Non-pigmented ciliary epithelial cell (primary cell): ENCODE data around the gene CCDC88B.
"Not testable (repeated sequence)": the region's sequence is repeated elsewhere in the genome, so short reads cannot be mapped to it uniquely, and the experiment has no call there.

Experiments
- DNase-seq: peaks from one replicate; pipeline ENCODE4 v3.0.0-alpha.2; 2010; ENCODE audit warnings: low read depth

CCDC88B gene

DNA sequence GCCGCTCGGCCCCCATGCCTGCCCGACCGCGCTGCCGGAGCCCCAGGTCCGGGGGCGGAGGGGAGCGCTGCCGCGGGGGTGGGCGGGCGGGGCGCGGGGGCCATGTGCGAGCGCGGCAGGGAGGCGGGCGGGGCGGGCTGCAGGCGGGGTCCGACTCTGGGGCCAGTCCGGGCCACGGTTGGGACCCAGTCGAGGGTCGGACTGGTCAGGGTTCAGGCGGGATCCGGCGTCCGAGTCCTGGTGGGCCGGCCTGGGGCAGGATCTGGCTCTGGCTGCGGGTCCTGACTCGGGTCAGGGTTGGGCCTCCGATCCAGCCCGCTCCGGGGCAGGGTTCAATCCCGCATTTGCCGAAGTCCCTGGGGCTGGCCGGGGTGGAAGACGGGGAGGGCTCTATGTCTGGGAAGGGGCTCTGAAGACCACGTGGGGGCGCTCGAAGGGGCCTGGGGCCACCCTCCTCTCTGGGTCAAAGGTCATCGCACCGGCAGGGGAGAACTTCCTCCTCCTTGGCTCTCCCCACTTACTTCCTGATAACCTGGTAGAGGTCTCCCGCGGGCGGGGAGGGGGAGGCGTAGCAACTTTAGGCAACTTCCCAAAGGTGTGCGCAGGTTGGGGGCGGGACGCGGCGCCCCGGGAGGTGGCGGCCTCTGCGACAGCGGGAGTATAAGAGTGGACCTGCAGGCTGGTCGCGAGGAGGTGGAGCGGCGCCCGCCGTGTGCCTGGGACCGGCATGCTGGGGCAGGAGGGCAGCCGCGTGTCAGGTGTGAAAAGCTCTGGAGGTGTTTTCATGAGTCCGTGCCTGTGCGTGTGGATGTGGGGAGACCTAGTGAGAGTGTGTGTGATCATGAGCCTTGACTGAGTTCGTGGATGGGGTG, 34.1 kb upstream of the CCDC88B start:
- DNase-seq = no peak

DNA sequence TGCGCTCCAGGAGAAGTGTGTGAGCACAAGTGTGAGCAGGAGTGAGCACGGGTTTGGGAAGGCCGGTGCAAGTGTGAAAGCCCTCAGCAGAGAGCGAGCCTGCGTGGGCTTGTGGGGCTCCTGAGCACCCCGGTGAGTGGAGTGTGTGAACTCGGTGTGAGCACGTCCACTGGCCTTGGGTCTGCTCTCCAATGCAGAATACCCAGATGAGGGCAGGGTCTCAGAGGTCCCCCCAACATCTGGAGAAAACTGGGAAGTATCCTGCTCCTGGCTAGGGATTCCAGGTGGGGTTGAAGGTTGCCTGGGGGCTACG, 33.5 kb upstream of the CCDC88B start:
- no peak for DNase-seq

DNA sequence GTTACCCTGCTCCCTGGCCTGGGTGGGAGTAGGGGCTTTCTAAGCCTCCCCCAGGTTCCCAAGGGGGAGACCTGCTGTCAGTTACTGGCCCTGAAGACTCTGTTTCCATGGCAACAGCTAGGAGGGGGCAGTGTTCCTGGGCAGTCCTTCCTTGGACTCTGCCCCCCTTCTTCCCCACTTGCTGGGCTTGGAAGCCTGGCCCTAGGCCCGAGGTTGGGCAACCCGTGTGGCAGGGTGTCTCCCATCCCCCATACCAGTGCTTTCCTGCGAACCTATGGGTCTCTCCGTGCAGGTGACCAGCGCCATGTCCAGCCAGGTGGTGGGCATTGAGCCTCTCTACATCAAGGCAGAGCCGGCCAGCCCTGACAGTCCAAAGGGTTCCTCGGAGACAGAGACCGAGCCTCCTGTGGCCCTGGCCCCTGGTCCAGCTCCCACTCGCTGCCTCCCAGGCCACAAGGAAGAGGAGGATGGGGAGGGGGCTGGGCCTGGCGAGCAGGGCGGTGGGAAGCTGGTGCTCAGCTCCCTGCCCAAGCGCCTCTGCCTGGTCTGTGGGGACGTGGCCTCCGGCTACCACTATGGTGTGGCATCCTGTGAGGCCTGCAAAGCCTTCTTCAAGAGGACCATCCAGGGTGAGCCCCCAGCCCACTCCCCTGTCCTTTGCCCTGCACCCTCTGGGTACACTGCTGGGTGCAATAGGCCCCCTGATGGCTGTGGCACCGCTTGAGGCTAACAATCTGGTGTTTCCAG, 33.0 kb upstream of the CCDC88B start:
- DNase-seq = no peak

DNA sequence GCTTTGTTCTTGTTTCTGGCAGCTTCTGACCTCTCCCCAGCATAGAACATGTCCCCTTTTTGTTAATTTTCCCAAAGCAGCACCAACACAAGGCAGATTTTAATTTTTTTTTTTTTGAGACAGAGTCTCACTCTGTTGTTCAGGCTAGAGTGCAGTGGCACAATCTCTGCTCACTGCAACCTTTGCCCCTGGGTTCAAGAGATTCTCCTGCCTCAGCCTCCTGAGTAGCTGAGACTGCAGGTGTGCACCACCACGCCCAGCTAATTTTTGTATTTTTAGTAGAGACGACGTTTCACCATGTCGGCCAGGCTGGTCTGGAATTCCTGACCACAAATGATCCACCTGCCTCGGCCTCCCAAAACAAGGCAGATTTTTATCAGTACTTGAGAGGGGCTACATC, 32.2 kb upstream of the CCDC88B start:
- DNase-seq = not testable (repeated sequence)

DNA sequence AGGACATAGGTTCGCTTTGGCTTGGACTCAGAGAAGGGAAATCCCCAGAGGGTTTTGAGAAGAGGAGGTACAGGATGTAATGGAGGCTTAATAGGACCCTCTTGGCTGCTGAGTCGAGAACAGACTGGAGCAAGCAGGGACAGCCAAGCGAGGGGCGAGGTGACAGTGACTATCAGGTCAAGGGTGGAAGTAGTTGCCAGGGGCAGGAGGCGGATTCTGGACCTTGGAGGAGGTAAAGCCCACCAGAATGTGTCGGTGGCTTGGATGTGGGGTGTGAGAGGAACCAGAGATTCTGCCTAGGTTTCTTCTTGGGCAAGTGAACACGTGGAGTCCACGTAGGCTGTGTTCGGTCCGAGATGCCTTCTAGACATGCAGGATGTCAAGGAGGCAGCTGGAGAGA, 27.1 kb upstream of the CCDC88B start:
- DNase-seq = no peak

DNA sequence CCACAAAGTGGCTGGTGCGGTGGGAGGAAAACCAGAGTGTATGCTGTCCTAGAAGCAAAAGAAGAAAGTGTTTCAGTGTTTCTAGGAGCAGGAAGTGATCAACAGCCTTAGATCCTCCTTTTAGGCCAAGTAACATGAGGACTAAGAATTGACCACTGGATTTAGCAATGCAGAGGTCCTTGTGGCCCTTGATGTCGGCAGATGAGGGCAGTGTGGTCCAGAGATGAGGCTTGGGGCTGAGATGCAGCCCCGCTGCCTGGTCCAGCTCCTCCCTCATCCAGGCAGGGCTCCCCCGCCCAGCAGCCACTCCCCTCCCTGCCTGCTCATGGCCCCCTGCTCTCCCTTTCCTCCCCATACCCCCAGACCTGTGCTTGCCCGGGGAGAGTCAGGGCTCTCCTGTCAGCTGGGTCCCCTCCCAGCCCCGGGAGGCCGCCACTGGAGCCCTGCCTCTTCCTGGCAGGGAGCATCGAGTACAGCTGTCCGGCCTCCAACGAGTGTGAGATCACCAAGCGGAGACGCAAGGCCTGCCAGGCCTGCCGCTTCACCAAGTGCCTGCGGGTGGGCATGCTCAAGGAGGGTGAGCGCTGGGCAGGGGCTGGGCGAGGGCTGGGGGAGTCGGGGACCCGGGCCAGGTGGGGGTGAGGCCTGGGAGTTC, 26.4 kb upstream of the CCDC88B start:
- DNase-seq = no peak

DNA sequence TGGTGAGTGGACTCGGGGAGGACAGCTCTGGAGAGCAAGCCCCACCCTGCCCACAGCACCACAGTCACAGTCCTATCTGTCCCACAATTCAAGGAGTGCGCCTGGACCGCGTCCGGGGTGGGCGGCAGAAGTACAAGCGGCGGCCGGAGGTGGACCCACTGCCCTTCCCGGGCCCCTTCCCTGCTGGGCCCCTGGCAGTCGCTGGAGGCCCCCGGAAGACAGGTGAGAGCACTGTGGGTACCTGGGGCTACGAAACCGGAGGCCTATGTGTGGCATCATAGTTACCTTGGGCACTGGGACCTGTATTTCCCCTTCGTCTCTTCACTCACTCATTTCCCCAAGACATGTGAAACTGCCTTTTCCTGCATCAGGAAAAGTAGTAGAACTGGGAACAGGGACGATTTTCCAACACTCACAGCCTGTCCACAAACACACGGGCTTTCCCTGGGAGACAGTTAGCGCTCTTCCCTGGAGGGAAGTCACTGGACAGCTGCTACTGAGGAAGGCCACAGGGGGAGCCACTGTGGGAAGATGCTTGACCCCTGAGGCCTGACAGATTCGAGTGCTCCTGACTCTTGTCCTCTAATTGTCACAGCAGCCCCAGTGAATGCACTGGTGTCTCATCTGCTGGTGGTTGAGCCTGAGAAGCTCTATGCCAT, 25.7 kb upstream of the CCDC88B start:
- no peak for DNase-seq

DNA sequence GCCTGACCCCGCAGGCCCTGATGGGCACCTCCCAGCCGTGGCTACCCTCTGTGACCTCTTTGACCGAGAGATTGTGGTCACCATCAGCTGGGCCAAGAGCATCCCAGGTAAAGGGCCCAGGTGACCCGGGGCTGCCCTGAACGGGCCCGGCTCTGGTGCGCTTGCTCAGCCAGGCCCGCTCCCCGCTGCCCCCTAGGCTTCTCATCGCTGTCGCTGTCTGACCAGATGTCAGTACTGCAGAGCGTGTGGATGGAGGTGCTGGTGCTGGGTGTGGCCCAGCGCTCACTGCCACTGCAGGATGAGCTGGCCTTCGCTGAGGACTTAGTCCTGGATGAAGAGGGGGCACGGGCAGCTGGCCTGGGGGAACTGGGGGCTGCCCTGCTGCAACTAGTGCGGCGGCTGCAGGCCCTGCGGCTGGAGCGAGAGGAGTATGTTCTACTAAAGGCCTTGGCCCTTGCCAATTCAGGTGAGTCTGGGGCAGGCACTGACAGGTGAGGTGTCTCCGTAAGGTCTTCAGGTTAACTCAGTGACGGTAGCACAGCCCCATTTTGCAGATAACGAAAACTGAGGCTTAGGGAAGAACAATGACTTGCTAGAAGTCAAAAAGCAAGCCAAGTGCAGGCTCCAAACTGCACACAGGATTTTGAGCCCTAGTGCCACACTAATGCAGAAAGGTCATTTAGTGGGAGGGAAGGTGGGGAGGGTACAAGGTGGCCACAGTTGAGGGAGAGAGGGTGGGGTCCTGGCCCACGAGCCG, 25.0 kb upstream of the CCDC88B start:
- no peak for DNase-seq

DNA sequence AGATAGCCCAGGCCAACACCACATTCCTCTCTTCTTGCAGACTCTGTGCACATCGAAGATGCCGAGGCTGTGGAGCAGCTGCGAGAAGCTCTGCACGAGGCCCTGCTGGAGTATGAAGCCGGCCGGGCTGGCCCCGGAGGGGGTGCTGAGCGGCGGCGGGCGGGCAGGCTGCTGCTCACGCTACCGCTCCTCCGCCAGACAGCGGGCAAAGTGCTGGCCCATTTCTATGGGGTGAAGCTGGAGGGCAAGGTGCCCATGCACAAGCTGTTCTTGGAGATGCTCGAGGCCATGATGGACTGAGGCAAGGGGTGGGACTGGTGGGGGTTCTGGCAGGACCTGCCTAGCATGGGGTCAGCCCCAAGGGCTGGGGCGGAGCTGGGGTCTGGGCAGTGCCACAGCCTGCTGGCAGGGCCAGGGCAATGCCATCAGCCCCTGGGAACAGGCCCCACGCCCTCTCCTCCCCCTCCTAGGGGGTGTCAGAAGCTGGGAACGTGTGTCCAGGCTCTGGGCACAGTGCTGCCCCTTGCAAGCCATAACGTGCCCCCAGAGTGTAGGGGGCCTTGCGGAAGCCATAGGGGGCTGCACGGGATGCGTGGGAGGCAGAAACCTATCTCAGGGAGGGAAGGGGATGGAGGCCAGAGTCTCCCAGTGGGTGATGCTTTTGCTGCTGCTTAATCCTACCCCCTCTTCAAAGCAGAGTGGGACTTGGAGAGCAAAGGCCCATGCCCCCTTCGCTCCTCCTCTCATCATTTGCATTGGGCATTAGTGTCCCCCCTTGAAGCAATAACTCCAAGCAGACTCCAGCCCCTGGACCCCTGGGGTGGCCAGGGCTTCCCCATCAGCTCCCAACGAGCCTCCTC, 24.1 kb upstream of the CCDC88B start:
- DNase-seq = not testable (repeated sequence)

DNA sequence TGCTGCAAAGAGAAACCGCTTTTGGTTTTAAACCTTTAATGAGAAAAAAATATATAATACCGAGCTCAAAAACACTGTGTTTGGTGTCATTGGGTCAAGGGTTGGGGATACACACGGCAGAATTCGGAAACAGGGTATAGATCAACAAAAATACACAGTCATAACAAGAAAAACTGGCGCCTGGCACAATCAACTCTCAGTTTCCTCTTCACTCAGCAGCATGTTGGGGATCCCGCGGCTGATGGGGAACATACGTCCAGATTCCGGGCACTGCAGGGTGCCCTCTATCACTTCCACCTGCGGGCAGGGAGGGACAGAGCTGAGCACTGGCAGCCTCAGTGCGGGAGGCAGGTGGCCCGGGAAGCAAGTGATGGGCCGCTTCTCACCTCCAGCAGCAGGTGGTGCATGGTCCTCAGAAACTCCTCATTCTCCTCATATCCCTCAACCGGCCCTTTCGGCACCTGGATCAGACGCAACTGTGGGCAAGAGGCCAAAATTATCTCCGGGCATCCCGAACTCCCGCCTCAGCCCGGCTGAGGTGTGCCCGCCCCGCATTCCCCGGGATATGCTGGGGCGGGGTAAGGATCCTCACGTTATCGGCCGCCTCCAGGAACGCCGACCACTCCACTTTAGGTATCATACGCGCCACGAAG, 23.2 kb upstream of the CCDC88B start:
- DNase-seq = no peak

DNA sequence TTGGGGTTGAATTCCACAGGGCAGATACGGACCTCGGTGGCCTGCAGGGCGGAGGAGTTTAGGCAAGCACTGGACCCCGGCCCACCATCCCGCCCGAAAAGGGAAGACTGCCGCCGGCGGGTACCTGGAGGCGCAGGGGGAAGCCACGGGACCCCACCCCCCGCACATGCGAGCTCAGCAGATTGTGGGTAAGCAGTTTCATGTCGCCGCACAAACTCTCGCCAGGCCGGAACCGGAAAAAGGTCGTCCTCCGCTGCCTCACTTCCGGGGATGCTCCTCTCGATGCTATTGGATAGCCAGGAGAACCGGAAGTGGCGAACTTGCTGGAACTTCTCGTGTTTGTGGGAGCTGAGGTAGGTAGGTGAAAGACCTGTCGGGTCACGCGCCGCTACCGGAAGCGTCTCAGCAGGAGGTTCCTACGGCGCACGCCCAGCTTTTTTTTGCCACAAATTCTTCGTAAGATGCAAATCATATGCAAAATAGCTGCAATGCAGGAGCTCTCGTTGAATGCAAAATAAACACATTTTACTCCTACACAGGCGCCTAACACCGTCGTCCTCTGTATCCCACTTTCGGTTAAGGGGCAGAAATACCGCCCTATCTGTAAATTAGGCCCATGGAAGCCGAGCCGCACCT, 22.6 kb upstream of the CCDC88B start, which contains the start of gene TRMT112:
Gene TRMT112 (minus strand): TSS at position 235 of the 636 bp plus-strand sequence. CDS start 33 bp downstream, at position 202.
- DNase-seq = peak; percentile 91

DNA sequence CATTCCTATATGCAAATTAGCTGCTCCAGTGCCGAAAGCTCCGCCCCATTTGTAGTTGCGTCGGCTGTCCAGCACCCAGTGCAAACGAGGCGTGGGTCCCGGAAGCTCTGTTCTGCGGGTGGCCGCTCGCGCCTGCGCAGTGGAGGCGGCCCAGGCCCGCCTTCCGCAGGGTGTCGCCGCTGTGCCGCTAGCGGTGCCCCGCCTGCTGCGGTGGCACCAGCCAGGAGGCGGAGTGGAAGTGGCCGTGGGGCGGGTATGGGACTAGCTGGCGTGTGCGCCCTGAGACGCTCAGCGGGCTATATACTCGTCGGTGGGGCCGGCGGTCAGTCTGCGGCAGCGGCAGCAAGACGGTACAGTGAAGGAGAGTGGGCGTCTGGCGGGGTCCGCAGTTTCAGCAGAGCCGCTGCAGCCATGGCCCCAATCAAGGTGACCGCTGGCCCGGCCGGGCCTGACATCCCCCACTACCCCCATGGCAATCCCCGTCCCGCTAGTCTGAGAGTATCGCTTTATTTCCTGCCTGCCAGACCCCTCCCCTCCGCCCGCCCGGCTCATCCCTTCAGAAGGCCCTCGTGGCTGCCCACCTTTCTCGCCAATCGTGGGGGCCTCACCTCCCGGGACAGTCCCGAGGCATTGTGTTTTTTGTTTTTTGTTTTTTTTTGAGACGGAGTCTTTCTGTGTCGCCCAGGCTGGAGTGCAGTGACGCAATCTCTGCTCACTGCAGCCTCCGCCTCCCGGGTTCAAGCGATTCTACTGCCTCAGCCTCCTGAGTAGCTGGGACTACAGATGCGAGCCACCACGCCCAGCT, 21.8 kb upstream of the CCDC88B start, which contains the start of gene PRDX5:
Gene PRDX5 (plus strand): TSS at position 161 of the 805 bp plus-strand sequence. CDS start 95 bp downstream, at position 256.
- peak; percentile 71 for DNase-seq

DNA sequence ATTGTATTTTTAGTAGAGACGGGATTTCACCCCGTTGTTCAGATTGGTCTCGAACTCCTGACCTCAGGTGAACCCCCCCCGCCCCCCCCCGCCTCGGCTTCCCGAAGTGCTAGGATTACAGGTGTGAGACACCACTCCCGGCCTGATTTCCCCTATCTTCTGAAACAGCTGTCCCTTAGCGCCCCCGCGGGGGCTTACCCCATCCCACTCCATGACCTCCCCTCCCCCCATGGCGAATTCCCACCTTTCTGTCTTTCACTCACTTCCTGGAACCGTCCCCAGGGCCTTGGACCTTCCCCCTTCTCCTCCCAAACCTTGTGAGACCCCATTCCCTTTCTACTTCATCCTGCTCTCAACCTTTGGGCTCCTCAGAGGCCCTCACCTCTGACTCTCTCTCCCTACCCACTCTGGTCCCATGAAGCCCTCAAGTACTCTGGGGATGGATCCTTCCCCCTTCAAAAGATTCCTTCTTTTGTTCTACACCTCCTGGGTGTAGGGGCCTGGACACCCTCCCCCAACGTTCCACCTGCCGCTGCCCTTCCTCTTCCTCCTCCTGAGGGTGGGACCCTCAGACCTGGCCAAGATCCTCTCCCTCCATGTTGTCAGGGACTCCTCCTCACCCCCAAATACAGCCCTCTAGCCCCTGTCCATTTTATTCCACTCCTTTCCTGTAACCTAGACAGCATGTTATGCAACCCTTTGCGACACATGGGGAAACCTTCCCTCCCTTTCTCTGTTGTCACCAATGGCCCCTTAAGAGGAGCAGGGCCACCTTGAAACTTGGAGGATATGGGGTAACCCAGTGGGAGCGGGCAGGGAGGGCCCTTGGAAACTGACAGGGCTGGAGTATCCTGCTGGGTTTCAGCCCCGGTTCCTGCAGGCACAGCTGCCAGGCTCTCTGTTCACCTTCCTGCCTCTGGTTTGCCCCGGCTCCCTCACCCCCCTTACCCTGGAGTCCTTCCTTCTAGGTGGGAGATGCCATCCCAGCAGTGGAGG, 20.9 kb upstream of the CCDC88B start:
- no peak for DNase-seq

DNA sequence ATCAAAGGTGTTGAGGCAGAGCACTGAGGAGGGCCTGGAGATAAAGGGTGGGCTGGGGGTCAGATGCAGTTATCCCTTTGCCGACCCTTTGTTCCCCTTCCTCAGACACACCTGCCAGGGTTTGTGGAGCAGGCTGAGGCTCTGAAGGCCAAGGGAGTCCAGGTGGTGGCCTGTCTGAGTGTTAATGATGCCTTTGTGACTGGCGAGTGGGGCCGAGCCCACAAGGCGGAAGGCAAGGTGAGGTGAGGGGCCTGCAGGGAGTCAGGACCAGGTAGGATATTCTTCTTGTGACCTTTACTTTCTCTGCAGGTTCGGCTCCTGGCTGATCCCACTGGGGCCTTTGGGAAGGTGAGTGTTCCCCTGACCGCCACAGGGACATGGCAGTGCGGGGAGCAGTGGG, 19.4 kb upstream of the CCDC88B start:
- no peak for DNase-seq

DNA sequence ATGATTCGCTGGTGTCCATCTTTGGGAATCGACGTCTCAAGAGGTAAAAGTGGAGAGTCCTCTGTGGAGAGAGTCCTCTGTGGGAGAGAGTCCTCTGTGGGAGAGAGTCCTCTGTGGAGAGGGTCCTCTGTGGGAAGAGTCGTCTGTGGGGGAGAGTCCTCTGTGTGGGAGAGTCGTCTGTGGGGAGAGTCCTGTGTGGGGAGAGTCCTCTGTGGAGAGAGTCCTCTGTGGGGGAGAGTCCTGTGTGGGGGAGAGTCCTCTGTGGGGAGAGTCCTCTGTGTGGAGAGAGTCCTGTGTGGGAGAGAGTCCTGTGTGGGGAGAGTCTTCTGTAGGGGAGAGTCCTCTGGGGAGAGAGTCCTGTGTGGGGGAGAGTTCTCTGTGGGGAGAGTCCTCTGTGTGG, 19.0 kb upstream of the CCDC88B start:
- DNase-seq = no peak

DNA sequence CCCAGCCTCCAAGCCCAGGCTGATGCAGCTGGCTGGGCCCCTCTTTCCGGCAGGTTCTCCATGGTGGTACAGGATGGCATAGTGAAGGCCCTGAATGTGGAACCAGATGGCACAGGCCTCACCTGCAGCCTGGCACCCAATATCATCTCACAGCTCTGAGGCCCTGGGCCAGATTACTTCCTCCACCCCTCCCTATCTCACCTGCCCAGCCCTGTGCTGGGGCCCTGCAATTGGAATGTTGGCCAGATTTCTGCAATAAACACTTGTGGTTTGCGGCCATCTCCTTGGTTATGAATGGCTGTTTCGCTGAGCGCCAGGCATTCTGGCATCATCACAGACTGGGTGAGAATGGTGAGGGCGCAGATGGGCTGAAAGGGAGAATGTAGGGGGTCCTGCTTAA, 18.5 kb upstream of the CCDC88B start:
- no peak for DNase-seq

DNA sequence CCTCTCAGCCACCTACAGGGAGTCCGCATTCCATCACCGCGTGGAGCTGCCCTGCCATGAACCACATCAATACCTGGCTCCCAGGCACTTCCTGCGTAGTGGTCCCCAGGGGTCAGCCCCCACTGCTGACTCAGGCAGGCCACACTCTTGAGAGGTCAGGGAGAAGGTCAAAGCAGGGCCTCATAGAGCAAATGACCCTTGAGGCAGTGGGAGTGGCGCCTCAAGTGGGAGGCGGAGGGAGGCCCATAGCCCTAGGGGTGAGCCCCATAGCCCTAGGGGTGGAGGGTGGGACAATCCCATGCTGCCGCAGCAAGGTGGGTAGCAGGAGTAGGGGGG, 17.1 kb upstream of the CCDC88B start:
- DNase-seq = no peak
